NCI-H128 (cell line): ENCODE data around the gene TMEM129.

Experiments
- DNase-seq: peaks from one replicate; lab custom pipeline; 2025; ENCODE audit not compliant: unreplicated experiment; lab: John Stamatoyannopoulos, UW

The TMEM129 gene

DNA sequence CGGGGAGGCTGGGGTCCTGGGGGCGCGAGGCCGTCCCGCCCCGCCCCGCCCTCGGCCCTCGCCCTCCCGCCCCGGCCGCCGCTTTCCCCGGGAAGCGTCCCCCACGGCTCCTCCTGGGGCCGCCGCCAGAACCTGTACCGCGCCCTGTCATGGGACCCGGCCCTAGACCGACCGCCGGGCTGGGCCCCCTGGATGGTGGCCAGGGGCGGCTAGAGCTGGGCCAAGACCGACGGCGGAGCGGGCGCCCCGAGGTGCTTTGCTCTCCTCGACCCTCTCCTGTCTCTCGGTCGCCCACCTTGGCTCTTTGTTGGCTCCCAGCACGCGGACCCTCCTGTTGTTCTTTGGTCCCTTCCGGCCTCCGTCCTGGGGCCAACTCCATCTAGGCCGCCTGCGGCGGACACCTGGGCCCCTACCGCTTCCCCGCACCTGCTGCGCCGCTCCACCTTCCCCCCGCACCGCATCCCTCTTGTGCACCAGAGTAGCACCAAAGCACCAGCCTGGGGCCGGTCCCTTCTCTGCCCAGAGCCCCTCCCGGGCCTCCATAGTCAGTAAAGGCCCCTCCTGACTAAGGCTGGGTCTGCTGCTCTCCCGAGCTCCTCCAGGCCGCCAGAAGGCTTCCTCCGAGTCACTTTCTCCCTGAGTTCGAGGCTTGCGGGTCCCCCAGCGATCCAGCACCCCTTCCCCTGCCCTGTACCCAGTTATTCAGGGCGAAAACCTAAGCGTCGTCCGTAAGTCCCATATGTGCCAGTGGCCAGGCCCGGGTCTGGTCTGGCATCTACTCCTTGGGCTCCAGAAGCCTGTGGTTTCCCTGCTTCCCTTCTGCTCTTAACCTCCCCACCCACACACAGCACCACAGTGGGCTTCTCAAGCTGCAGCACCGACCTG lies 785 bp upstream of the TMEM129 start:
- no peak for DNase-seq

- DNase-seq: no peak
These were observed 750 bp downstream of the TMEM129 start for GRCh38 chr4:1720163-1720983.

DNA sequence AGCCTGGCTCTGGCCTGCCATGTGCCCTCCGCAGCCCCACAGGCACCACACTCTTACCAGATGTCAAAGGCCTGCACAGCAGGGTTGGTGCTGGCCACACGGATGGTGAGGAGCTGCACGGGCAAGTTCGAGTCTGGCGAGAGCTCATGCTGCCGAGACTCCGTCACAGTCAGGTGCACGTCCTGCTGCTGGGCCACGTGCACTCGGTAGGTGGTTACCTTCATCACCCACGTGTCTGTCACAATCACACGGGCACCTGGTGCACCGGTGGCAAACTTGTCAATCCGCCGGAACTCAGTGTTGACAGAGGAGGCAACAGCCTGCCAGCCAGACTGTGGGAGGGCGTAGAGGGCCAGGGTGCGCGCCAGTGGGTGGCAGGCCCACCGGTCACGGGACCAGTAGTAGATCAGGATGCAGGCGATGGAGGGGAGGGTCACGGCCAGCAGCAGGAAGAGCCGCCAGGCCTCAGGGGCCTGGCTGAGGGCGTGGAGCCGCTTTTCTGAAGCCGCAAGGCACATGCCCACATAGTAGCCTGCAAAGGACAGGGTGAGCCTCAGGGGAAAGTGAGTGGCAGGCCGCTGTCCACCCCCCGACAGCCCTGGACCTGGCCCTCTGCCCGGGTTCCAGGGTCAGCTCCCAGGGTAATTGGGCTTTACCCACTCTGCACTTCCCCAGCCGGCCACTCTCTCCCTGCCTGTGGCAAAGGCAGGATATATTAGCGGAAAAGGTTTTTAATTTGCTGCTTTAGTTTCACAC lies 2.9 kb downstream of the TMEM129 start:
- DNase-seq: no peak

DNA sequence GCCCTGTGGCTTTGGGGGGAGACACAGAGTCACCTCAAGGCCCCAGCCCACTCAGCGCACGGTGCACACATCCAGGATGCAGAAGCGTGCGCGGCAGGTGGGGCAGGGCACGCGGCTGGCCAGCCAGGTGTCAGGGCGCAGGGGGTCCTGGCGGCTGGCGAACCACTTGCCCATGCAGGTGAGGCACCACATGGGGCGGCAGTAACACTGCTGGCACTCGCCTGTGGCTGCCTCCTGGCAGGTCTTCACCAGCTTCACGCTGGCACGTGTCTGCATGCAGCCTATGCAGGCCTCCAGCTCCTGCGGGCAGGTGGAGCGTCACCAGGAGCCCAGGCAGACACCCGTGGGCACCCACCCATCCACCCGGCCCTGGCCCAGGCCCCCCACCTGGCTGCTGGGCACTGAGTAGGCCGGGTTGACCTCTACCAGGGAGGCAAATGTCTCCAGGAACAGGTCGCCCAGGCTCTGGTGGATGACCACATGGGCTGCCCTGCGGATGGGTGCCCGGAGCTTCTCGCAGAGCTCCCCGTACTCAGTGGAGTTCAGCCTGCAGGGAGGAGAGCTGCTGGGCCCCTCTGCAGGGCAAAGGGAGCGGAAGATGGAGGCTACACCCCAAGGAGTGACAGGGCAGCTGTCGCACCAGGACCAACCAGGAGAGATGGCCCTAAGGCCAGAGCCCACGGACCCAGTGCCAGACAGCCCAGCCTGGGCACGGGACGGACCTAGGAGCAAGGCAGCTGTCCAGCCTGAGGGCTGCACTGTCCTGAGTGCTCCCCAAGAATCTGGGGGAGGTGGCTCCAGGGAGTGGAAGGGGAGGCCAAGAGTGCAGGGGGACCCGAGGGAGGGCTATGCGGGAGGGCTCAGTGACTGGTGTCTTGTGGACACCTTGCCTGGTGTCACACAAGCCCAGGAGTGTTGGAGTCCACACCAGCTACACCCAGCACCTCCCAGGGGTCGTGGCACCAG lies 3.7 kb downstream of the TMEM129 start:
- no peak for DNase-seq

DNA sequence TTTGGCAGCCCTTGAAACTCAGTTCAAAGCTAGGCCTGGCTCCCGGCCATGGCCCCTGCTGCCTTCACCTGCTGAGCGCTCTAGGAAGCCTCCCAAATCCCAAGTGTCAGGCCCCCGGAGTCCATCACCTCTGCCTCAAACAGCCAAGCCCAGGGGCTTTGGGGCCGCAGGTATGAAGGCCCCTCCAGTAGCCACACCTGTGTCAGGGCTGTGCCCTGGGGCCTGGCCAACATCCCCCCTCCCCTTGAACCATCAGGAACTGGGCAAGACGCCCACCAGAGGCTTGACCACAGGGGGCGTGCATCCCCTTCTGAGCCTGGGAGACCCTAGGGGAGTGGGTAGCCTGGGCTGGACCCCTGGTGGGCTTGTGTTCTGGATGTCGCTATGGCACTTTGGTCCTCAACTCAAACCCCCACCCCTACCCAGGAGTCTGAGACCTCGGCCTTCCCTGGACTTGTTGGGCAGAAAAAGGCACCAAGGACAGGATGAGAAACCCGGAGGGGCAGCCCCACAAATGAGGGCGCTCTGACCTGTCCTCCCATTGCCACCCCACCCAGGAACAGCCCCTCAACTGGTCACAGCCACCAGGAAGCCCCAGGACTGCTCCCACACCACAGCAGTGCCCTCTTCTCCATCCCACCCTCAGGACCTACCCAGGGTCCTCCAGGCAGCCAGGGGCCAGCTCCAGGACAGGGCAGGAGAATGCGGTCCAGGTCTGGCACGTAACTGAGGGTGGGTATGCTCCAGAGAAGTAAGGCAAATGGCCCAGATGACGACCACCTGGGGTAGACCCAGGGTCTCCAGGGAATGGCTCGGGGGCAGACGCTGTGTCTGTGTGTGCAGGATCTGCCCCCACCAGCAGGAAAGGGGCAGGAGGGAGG lies 4.8 kb downstream of the TMEM129 start:
- DNase-seq: no peak

- DNase-seq: no peak
These were observed 5.9 kb downstream of the TMEM129 start for GRCh38 chr4:1715002-1715758.

- DNase-seq: no peak
These were observed 6.7 kb downstream of the TMEM129 start for GRCh38 chr4:1714303-1715001.

DNA sequence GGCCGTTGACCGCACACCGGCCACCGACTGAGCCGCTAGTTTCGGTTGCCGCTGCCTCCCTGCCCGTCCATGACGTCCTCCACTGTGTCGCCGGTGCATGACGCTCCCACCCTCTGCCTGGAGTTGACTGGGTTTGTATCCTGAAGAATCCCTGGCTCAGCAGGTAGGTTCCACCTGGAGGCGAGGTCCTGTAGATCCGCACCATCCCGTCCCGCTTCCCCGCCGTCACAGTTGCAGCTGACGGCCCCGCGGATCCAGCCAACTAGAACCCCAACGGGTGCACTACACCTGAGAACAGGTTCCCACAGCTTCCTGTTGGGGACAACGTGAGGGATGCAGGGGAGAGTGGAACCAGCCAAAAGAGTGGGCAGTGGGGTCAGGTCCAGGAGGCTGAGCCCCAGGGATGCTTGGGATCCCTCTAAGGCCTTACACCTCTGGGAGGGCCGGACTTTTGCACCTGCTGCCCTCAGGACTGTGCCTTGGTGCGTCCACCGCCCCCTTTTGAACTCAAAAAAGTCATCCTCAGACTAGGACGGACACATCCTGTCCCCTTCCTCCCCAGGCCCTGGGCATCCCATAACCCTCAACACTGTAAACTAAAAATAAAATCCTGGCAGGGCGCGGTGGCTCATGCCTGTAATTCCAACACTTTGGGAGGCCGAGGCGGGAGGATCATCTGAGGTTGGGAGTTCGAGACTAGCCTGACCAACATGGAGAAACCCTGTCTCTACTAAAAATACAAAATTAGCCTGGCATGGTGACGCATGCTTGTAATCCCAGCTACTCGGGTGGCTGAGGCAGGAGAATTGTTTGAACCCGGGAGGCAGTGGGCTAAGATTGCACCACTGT lies 7.9 kb downstream of the TMEM129 start:
- no peak for DNase-seq

GRCh38 chr4:1712216-1713002 lies 8.7 kb downstream of the TMEM129 start, which contains the start of gene SLBP:
SLBP (minus strand) TSS chr4:1712319; CDS start chr4:1712188, 131 bp downstream.
- peak; percentile 76 for DNase-seq

DNA sequence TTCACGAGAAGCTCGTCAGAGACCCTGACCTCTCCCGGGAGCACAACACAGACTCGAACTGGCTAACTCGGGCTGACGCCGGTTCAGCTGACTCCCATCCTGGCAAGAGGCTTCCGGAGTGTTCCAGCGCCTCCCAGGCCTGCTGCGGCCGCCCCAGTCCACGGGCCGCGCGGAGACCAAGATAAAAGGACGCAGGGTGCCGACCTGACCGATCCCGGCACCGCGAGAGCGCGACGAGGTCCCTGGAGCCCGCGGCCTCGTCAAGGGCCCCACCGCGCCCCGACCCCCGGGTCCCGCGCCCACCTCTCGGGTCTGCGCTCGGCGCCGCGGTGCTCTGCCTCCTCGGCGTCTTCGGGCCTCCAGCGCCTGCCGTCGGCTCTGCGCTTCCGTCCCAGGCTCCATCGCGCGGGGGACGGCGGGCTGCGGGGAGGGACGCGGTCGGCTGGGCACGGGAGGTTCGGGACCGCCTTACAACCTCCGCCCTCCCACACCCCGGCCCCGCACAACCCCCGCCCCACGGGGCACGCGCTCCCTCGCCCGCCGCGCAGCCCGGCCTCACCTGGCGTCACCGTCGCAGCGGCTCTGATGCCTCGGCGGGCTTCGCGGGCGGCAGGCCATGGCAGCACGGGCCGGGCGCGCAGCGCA lies 9.4 kb downstream of the TMEM129 start:
- no peak for DNase-seq

DNA sequence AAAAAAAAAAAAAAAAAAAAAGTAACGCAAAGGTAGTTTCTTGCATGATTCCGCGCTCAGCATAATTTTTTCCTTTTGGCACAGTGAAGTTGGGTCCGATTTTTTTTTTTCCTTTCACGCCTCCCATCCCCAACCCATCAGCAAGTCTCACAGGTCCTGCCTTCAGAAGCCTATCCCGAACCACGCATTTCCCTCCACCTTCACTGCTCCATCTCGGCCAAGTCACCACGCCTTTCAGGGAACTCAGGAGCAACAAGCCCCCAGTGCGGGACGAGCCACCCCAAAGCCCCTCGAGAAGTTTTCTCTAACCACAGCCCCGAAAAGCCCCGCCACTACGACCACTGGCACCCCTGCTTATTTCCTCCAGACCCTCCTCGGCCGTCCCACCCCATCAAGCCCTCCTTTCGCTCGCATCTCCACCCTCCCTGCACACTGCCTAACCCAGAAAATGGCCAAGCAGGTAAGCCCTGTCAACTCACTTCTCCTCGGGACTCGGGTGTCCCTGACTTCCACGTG lies 10.0 kb downstream of the TMEM129 start:
- DNase-seq: no peak

GRCh38 chr4:1708581-1708980 lies 12.5 kb downstream of the TMEM129 start:
- no peak for DNase-seq

- no peak for DNase-seq
These were observed 14.8 kb downstream of the TMEM129 start for GRCh38 chr4:1706358-1706757.

GRCh38 chr4:1705732-1706131 lies 15.4 kb downstream of the TMEM129 start:
- DNase-seq: no peak

DNA sequence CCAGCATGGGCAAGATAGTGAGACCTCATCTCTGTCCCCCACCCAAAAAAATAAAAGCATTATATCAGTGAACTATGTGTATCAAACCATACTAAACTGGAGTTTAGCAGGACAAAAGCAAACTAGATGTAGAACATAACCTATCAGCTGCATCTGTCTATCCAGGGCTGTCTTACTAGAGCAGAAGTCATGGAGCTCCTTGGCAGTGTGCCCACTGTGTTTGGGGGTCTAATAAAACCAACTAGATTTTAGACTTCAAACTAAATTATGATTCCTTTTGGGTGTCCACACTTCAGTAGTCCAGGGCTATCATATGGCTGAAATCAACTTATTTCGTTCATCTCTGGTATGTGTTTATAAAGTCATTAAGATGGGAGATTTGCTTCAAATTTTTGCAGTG lies 17.3 kb downstream of the TMEM129 start:
- no peak for DNase-seq
